Caco-2 (cell line): ENCODE results near the gene MAP4K4. TPM values are rescaled to one million over a fixed set of nuclear protein-coding genes. Genes with fewer than 3 reads are reported as not detected.
A peak's percentile ranks its signal among the peaks of the same experiment; 100 is the strongest.

ENCODE experiments used
- BruUV-seq: library from RNA; stranded (reverse); fragments of 400-500 nt; replicated peaks from 2 replicates; lab custom pipeline; 2021; lab: Mats Ljungman, UMichigan
- CTCF ChIA-PET: fragments of 300-600 bp; sonication (Branson Sonifier 250); formaldehyde crosslinking; loops from one replicate; lab custom pipeline; 2022; ENCODE audit warnings: antibody characterized with exemption; lab: Charles Lee
- POLR2A ChIA-PET: fragments of 300-600 bp; sonication (Branson Sonifier 250); formaldehyde crosslinking; loops from one replicate; lab custom pipeline; 2022; ENCODE audit warnings: antibody characterized with exemption; lab: Charles Lee
- DNase-seq, 2 experiments: peaks; one replicate each; pipeline versions ENCODE4 v3.0.0 to v3.0.0-alpha.2; 2020 to 2022
- H3K27me3 ChIP-seq: replicated peaks from 2 replicates; pipeline ENCODE4 v1.6.0; 2011; ENCODE audit warnings: low read length; ENCODE audit not compliant: control insufficient read depth, insufficient read depth
- H3K36me3 ChIP-seq: 2 replicates; pipeline ENCODE4 v1.5.1; 2011; ENCODE audit warnings: low read length; ENCODE audit not compliant: control insufficient read depth, insufficient read depth
- H3K4me1 ChIP-seq: fragments of 250-450 bp; sonication (Bioruptor Pico); 2 replicates; pipeline ENCODE4 v1.5.1; 2020; ENCODE audit warnings: mild to moderate bottlenecking
- H3K4me3 ChIP-seq: 2 replicates; pipeline ENCODE4 v1.5.1; 2011; ENCODE audit warnings: low read depth, mild to moderate bottlenecking, control low read depth, low read length
- H3K9me3 ChIP-seq: fragments of 250-450 bp; sonication (Bioruptor Pico); 2 replicates; pipeline ENCODE4 v1.5.1; 2020; ENCODE audit warnings: mild to moderate bottlenecking, moderate library complexity
- H3K27ac Mint-ChIP-seq: one replicate; pipeline ENCODE4 v1.8.0; 2022; ENCODE audit warnings: mixed read lengths; ENCODE audit not compliant: unreplicated experiment
- H3K27me3 Mint-ChIP-seq: one replicate; pipeline ENCODE4 v1.8.0; 2022; ENCODE audit warnings: mixed read lengths; ENCODE audit not compliant: insufficient read depth, unreplicated experiment
- H3K36me3 Mint-ChIP-seq: one replicate; pipeline ENCODE4 v1.8.0; 2022; ENCODE audit warnings: mild to moderate bottlenecking, mixed read lengths; ENCODE audit not compliant: insufficient read depth, unreplicated experiment
- H3K4me1 Mint-ChIP-seq: one replicate; pipeline ENCODE4 v1.8.0; 2022; ENCODE audit warnings: low read depth, mixed read lengths; ENCODE audit not compliant: unreplicated experiment
- H3K4me3 Mint-ChIP-seq: one replicate; pipeline ENCODE4 v1.8.0; 2022; ENCODE audit warnings: mild to moderate bottlenecking, moderate library complexity, mixed read lengths; ENCODE audit not compliant: unreplicated experiment
- H3K9me3 Mint-ChIP-seq: one replicate; pipeline ENCODE4 v1.8.0; 2022; ENCODE audit warnings: mixed read lengths; ENCODE audit not compliant: unreplicated experiment
- intact Hi-C: fragments of 100-400 bp; cut with micrococcal nuclease; formaldehyde crosslinking; loops from one replicate; pipeline ENCODE4 v1.10.0; 2022; ENCODE audit not compliant: unreplicated experiment
- total RNA-seq: library from RNA; stranded (reverse); gene quantifications from 2 replicates; pipeline ENCODE4 v1.2.3, GENCODE V29; 2022
- TF ChIP-seq, protein P1 (sequence below), 2 experiments: fragments of 200-600 bp in 1 of 2; IDR thresholded peaks; 1 replicate in 1 of 2; 2 replicates in 1 of 2; pipeline versions ENCODE4 v1.5.1 to v1.8.0; 2011 to 2022; ENCODE audit warnings: antibody characterized with exemption in 1 of 2, control low read depth in 1 of 2, inconsistent platforms in 1 of 2, low read depth in 1 of 2, low read length in 1 of 2, mild to moderate bottlenecking in 1 of 2, moderate library complexity in 1 of 2; ENCODE audit not compliant: insufficient read depth in 1 of 2, severe bottlenecking in 1 of 2, unreplicated experiment in 1 of 2

The MAP4K4 gene
- total RNA-seq, 1 experiment from 2014 or later = 257 TPM

DNA sequence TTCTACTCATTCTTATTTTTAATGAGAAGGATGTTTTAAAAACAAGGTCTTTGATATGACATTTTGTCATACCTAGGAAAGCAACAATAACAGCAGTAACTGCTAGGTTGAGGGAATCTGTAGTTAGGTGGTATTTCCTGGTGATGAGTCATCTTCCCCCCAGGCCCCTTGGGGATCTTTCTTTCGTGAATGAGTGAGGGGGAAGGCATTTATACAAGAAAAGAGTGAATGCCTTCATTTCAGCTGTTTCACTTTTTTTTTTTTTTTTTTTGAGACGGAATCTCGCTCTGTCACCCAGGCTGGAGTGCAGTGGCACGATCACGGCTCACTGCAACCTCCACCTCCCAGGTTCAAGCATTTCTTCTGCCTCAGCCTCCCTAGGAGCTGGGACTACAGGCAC, 108.6 kb downstream of the MAP4K4 start:
- H3K36me3 ChIP-seq = no peaks in the 10 kb centered on the region; the same call in 1 of the 2 replicates
- intact Hi-C loops = no loop called here
- H3K4me3 Mint-ChIP-seq = peak overlapping the region; percentile 56
- DNase-seq = peak in 1 of 2 experiments; percentile 53
- peaks cover 50% of the 10 kb centered on the region for H3K4me1 Mint-ChIP-seq
- no TSS peak for BruUV-seq
- CTCF ChIA-PET = interaction anchor here (0.7 to 1.2 kb wide), 2 partner anchors 9 to 464 kb away, joined by 3 to 8 read pairs; no protein-coding TSS in a partner anchor
- H3K9me3 Mint-ChIP-seq = peaks cover 2% of the 10 kb centered on the region
- H3K4me1 ChIP-seq = peaks cover 58% of the 10 kb centered on the region
- H3K9me3 ChIP-seq = no peaks in the 10 kb centered on the region
- peak overlapping the region; percentile 63 for H3K27ac Mint-ChIP-seq
- TF ChIP-seq, protein P1, sequence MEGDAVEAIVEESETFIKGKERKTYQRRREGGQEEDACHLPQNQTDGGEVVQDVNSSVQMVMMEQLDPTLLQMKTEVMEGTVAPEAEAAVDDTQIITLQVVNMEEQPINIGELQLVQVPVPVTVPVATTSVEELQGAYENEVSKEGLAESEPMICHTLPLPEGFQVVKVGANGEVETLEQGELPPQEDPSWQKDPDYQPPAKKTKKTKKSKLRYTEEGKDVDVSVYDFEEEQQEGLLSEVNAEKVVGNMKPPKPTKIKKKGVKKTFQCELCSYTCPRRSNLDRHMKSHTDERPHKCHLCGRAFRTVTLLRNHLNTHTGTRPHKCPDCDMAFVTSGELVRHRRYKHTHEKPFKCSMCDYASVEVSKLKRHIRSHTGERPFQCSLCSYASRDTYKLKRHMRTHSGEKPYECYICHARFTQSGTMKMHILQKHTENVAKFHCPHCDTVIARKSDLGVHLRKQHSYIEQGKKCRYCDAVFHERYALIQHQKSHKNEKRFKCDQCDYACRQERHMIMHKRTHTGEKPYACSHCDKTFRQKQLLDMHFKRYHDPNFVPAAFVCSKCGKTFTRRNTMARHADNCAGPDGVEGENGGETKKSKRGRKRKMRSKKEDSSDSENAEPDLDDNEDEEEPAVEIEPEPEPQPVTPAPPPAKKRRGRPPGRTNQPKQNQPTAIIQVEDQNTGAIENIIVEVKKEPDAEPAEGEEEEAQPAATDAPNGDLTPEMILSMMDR (IDR thresholded peaks at IDR 0.05; ENCODE audit: insufficient read depth in 1 of 2, low read depth in 1 of 2, low read length in 1 of 2, severe bottlenecking in 1 of 2, unreplicated experiment in 1 of 2) = no peak
- no peak overlapping the region for H3K4me3 ChIP-seq
- POLR2A ChIA-PET = no interaction called here
- no peaks in the 10 kb centered on the region for H3K27me3 ChIP-seq
- peaks cover 49% of the 10 kb centered on the region for H3K36me3 Mint-ChIP-seq
- H3K27me3 Mint-ChIP-seq = no peaks in the 10 kb centered on the region

DNA sequence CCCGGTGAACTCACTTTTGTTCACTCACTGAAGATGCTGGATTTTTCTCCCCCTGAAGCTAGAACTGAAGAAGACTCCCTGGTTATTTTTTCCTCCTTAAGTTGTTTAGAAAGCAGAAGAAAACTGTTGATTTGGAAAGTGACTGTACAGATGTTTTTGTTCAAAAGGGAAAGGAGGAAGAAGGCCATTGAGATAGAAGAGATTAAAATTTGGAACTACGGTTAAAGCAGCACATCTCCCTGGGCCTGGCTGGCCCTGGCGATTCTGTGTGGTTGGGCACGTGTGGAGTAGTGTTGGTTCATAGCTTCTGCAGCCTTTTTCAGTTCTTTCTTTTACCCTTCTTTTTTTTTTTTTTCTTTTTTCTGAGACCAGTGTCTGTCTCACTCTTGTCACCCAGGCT, 109.2 kb downstream of the MAP4K4 start:
- intact Hi-C loops = no loop called here
- Histone ChIP-seq H3K4me1 (peaks cover 58% of the 10 kb centered on the region), H3K4me3 (no peak overlapping the region), H3K9me3 (no peaks in the 10 kb centered on the region), H3K27me3 (no peaks in the 10 kb centered on the region), H3K36me3 (no peaks in the 10 kb centered on the region; the same call in 1 of the 2 replicates)
- BruUV-seq = no TSS peak
- H3K4me3 Mint-ChIP-seq = peak overlapping the region; percentile 44
- H3K27ac Mint-ChIP-seq = peak overlapping the region; percentile 63
- peaks cover 53% of the 10 kb centered on the region for H3K36me3 Mint-ChIP-seq
- peaks cover 7% of the 10 kb centered on the region for H3K9me3 Mint-ChIP-seq
- peaks cover 54% of the 10 kb centered on the region for H3K4me1 Mint-ChIP-seq
- ChIA-PET POLR2A (no interaction called here), CTCF (interaction anchor here (1.2 kb wide), 1 partner anchor 10 kb away, joined by 3 read pairs; no protein-coding TSS in a partner anchor)
- H3K27me3 Mint-ChIP-seq = no peaks in the 10 kb centered on the region
- no peak for DNase-seq
- TF ChIP-seq, protein P1 (IDR thresholded peaks at IDR 0.05; ENCODE audit: insufficient read depth in 1 of 2, low read depth in 1 of 2, low read length in 1 of 2, severe bottlenecking in 1 of 2, unreplicated experiment in 1 of 2) = no peak

DNA sequence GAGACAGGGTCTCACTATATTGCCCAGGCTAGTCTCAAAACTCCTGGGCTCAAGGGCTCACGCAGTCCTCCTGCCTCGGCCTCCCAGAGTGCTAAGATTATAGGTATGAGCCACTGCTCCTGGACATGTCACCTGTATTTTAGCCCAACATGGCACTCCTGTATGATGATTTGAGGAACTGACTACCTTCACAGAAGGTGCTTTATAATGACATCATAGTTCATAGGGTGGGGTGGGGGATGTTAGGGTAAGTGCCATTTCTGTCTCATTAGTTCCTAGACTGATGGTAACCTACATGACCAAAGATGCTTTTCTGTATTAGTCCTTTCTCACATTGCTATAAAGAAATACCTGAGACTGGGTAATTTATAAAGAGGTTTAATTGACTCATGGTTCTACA, 109.7 kb downstream of the MAP4K4 start:
- peaks cover 53% of the 10 kb centered on the region for H3K4me1 ChIP-seq
- no peak overlapping the region for H3K4me3 ChIP-seq
- Mint-ChIP-seq H3K27me3 (no peaks in the 10 kb centered on the region), H3K36me3 (peaks cover 55% of the 10 kb centered on the region), H3K4me1 (peaks cover 50% of the 10 kb centered on the region), H3K4me3 (no peak overlapping the region), H3K9me3 (peaks cover 9% of the 10 kb centered on the region), H3K27ac (peak overlapping the region; percentile 63)
- H3K27me3 ChIP-seq = no peaks in the 10 kb centered on the region
- no peaks in the 10 kb centered on the region; the same call in 1 of the 2 replicates for H3K36me3 ChIP-seq
- ChIA-PET CTCF (interaction anchor here (1.2 kb wide), 1 partner anchor 10 kb away, joined by 3 read pairs; no protein-coding TSS in a partner anchor), POLR2A (no interaction called here)
- BruUV-seq = no TSS peak
- H3K9me3 ChIP-seq = no peaks in the 10 kb centered on the region
- intact Hi-C loops = no loop called here
- TF ChIP-seq, protein P1 (IDR thresholded peaks at IDR 0.05; ENCODE audit: insufficient read depth in 1 of 2, low read depth in 1 of 2, low read length in 1 of 2, severe bottlenecking in 1 of 2, unreplicated experiment in 1 of 2) = no peak
- DNase-seq = no peak
